Nephron progenitor cell (in vitro differentiated cells): ENCODE measurements around the gene VPS35L.
A peak's percentile ranks its signal among the peaks of the same experiment; 100 is the strongest.

Source experiments
- DNase-seq: peaks from one replicate; pipeline ENCODE4 v3.0.0; 2021
- H3K27ac Mint-ChIP-seq: 2 replicates; pipeline ENCODE4 v1.8.0; 2021; ENCODE audit warnings: mild to moderate bottlenecking, moderate library complexity, mixed read lengths
- H3K27me3 Mint-ChIP-seq: 2 replicates; pipeline ENCODE4 v1.8.0; 2021; ENCODE audit warnings: mild to moderate bottlenecking, low read depth, mixed read lengths; ENCODE audit not compliant: poor library complexity
- H3K36me3 Mint-ChIP-seq: 2 replicates; pipeline ENCODE4 v1.8.0; 2021; ENCODE audit warnings: low read depth, mixed read lengths
- H3K4me1 Mint-ChIP-seq: 2 replicates; pipeline ENCODE4 v1.8.0; 2021; ENCODE audit warnings: mixed read lengths
- H3K4me3 Mint-ChIP-seq: 2 replicates; pipeline ENCODE4 v1.8.0; 2021; ENCODE audit warnings: mild to moderate bottlenecking, moderate library complexity, mixed read lengths
- H3K9me3 Mint-ChIP-seq: 2 replicates; pipeline ENCODE4 v1.8.0; 2021; ENCODE audit warnings: mild to moderate bottlenecking, moderate library complexity, mixed read lengths
- CTCF ChIP-seq: fragments of 200-600 bp; sonication (generic); IDR thresholded peaks from 2 replicates; pipeline ENCODE4 v1.5.0; 2021; ENCODE audit warnings: antibody characterized with exemption

The VPS35L gene

DNA sequence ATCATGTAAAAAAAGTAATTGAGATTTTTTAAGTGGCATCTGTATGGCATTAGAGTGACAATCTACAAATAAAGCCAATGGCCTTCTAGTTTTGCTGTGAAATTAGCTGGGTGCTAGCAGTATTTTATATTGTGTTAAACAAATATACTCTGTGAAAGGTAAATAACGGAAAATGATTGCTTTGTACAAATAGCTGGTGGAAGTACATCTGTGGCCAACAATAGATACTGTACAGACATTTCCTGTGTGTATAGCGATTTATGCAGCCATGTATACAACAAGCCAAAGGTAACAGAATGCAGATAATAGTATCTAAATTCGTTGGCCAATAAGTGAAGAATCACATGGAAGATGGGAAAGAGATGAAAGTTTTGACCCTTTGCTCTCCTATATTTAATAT, 189.2 kb downstream of the VPS35L start:
- Mint-ChIP-seq H3K9me3 (no peaks in the 10 kb centered on the region), H3K4me3 (no peak overlapping the region), H3K36me3 (peaks cover 7% of the 10 kb centered on the region), H3K4me1 (peaks cover 33% of the 10 kb centered on the region), H3K27me3 (peaks cover 3% of the 10 kb centered on the region), H3K27ac (no peak overlapping the region)
- no peak for TF ChIP-seq CTCF
- no peak for DNase-seq

DNA sequence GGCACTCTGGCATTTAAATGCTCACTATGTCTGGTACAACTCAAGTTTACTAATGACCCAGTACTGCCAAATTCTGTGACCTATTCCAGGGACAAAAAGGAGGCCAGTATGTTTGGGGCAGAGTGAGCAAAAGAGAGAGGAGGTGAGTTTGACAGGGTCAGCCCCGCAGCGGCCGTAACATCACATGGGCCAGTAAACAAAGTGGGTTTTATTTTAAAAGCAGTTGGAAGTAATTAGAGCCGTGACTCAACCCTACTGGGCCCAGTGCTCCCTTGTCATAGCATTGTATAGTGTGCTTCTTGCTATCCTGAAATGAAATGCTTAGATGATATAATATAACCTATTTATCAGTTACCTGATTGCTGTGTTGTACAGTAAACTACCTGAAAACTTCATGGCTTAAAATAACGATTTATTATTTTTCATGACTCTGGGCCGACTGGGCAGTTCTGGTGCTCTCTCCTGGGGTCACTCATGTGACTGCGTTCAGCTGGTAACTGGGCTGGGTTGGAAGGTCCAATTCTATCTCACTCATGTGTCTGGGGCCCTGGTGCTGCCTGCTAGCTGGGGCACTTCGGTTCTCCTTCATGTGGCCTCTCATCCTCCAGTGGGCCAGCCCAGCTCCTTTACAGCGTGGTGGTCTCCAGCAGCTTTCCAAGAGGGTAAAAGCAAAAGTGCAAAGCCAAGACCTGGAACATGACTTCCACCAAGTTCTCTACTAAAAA, 189.9 kb downstream of the VPS35L start:
- no peaks in the 10 kb centered on the region for H3K36me3 Mint-ChIP-seq
- no peak overlapping the region for H3K4me3 Mint-ChIP-seq
- H3K27ac Mint-ChIP-seq, result peak overlapping the region; percentile 85
- no peak for TF ChIP-seq CTCF
- peaks cover 33% of the 10 kb centered on the region for H3K4me1 Mint-ChIP-seq
- no peak for DNase-seq
- H3K27me3 Mint-ChIP-seq, result peaks cover 3% of the 10 kb centered on the region
- H3K9me3 Mint-ChIP-seq, result no peaks in the 10 kb centered on the region

GRCh38 chr16:19746561-19746960, 191.1 kb downstream of the VPS35L start:
- Mint-ChIP-seq H3K27me3 (peaks cover 3% of the 10 kb centered on the region), H3K36me3 (no peaks in the 10 kb centered on the region), H3K27ac (no peak overlapping the region), H3K9me3 (no peaks in the 10 kb centered on the region), H3K4me1 (peaks cover 33% of the 10 kb centered on the region), H3K4me3 (no peak overlapping the region)
- no peak for TF ChIP-seq CTCF
- no peak for DNase-seq

- H3K36me3 Mint-ChIP-seq, result no peaks in the 10 kb centered on the region
- H3K4me3 Mint-ChIP-seq, result no peak overlapping the region
- no peaks in the 10 kb centered on the region for H3K9me3 Mint-ChIP-seq
- H3K4me1 Mint-ChIP-seq, result peaks cover 27% of the 10 kb centered on the region
- no peak for TF ChIP-seq CTCF
- H3K27me3 Mint-ChIP-seq, result peaks cover 3% of the 10 kb centered on the region
- H3K27ac Mint-ChIP-seq, result no peak overlapping the region
- DNase-seq, result no peak
Observed at GRCh38 chr16:19748389-19749168, 193.1 kb downstream of the VPS35L start.

GRCh38 chr16:19749571-19750080, 194.1 kb downstream of the VPS35L start:
- Mint-ChIP-seq H3K27ac (no peak overlapping the region), H3K4me3 (no peak overlapping the region), H3K9me3 (no peaks in the 10 kb centered on the region), H3K27me3 (peaks cover 3% of the 10 kb centered on the region), H3K4me1 (peaks cover 25% of the 10 kb centered on the region), H3K36me3 (no peaks in the 10 kb centered on the region)
- TF ChIP-seq CTCF, result no peak
- no peak for DNase-seq
